Neuronal stem cell (in vitro differentiated cells): ENCODE results near the gene TBC1D22B.

Experiments used
- DNase-seq: peaks from one replicate; pipeline ENCODE4 v3.0.0-alpha.2; 2013; ENCODE audit warnings: low spot score
- H2AFZ ChIP-seq: one replicate; pipeline ENCODE4 v1.6.1; 2013; ENCODE audit warnings: mild to moderate bottlenecking, low read length, inconsistent platforms
- H2AK5ac ChIP-seq: 2 replicates; pipeline ENCODE4 v1.6.1; 2013; ENCODE audit warnings: low read depth, mild to moderate bottlenecking, inconsistent platforms, low read length, moderate library complexity, mixed read lengths
- H2BK120ac ChIP-seq: 2 replicates; pipeline ENCODE4 v1.6.1; 2013; ENCODE audit warnings: low read depth, mild to moderate bottlenecking, inconsistent platforms, low read length, moderate library complexity, mixed read lengths
- H2BK12ac ChIP-seq: one replicate; pipeline ENCODE4 v1.6.1; 2013; ENCODE audit warnings: low read length, inconsistent platforms
- H2BK15ac ChIP-seq: 2 replicates; pipeline ENCODE4 v1.6.1; 2013; ENCODE audit warnings: mild to moderate bottlenecking, low read length, inconsistent platforms, mixed read lengths
- H2BK5ac ChIP-seq: one replicate; pipeline ENCODE4 v1.6.1; 2013; ENCODE audit warnings: inconsistent platforms, mild to moderate bottlenecking, low read length, moderate library complexity
- H3K14ac ChIP-seq: one replicate; pipeline ENCODE4 v1.6.1; 2013; ENCODE audit warnings: low read length, inconsistent platforms
- H3K18ac ChIP-seq: 2 replicates; pipeline ENCODE4 v1.6.1; 2013; ENCODE audit warnings: low read length, inconsistent platforms
- H3K23ac ChIP-seq: 2 replicates; pipeline ENCODE4 v1.6.1; 2013; ENCODE audit warnings: low read depth, mild to moderate bottlenecking, mixed read lengths, low read length, inconsistent platforms; ENCODE audit not compliant: poor library complexity
- H3K27ac ChIP-seq: replicated peaks from 3 replicates; pipeline ENCODE4 v1.5.1; 2013; ENCODE audit warnings: low read length, inconsistent platforms
- H3K27me3 ChIP-seq, 3 experiments: 2 replicates each; pipeline ENCODE4 v1.6.1; 2013; ENCODE audit warnings: low read length in 3 of 3, mild to moderate bottlenecking in 2 of 3, inconsistent platforms in 1 of 3, low read depth in 1 of 3, mixed read lengths in 1 of 3, moderate library complexity in 1 of 3; ENCODE audit not compliant: control insufficient read depth in 3 of 3, insufficient read depth in 3 of 3
- H3K36me3 ChIP-seq, 2 donors: replicated peaks in 1 of 2; 2 replicates each; pipeline ENCODE4 v1.6.1; 2013; ENCODE audit warnings: low read length in 2 of 2; ENCODE audit not compliant: control insufficient read depth in 2 of 2, insufficient read depth in 2 of 2
- H3K4ac ChIP-seq: 2 replicates; pipeline ENCODE4 v1.6.1; 2013; ENCODE audit warnings: inconsistent platforms, mild to moderate bottlenecking, low read length, moderate library complexity
- H3K4me1 ChIP-seq, 2 donors: 1 replicate in 1 of 2; 2 replicates in 1 of 2; pipeline ENCODE4 v1.6.1; 2013; ENCODE audit warnings: low read length in 2 of 2, low read depth in 1 of 2; ENCODE audit not compliant: control insufficient read depth in 2 of 2, insufficient read depth in 1 of 2
- H3K4me2 ChIP-seq: one replicate; pipeline ENCODE4 v1.6.1; 2013; ENCODE audit warnings: mild to moderate bottlenecking, low read length, inconsistent platforms; ENCODE audit not compliant: insufficient read depth, poor library complexity, severe bottlenecking
- H3K4me3 ChIP-seq, 2 donors: 2 replicates each; pipeline ENCODE4 v1.5.1; 2013; ENCODE audit warnings: low read length in 2 of 2, mild to moderate bottlenecking in 2 of 2, inconsistent platforms in 1 of 2, moderate library complexity in 1 of 2
- H3K79me1 ChIP-seq: one replicate; pipeline ENCODE4 v1.6.1; 2013; ENCODE audit warnings: low read depth, mild to moderate bottlenecking, inconsistent platforms, low read length, moderate library complexity
- H3K9ac ChIP-seq: one replicate; pipeline ENCODE4 v1.6.1; 2013; ENCODE audit warnings: mild to moderate bottlenecking, low read depth, low read length, inconsistent platforms; ENCODE audit not compliant: poor library complexity
- H3K9me3 ChIP-seq, 2 donors: replicated peaks in 1 of 2; 2 replicates each; pipeline versions ENCODE3 to v1.6.1; 2013; ENCODE audit warnings: low read length in 2 of 2, mild to moderate bottlenecking in 2 of 2, inconsistent platforms in 1 of 2, low read depth in 1 of 2, mixed read lengths in 1 of 2, moderate library complexity in 1 of 2; ENCODE audit not compliant: control insufficient read depth in 2 of 2, insufficient read depth in 1 of 2
- H4K8ac ChIP-seq: one replicate; pipeline ENCODE4 v1.6.1; 2013; ENCODE audit warnings: low read depth, mild to moderate bottlenecking, inconsistent platforms, low read length, moderate library complexity
- H4K91ac ChIP-seq: one replicate; pipeline ENCODE4 v1.6.1; 2013; ENCODE audit warnings: low read length, low read depth, mild to moderate bottlenecking, inconsistent platforms; ENCODE audit not compliant: poor library complexity
- WGBS, 2 donors: extraction: QIAGEN DNeasy Blood & Tissue Kit; methylation state at CpG; one replicate each; pipeline ENCODE4 v1.1.7; 2013; ENCODE audit warnings: missing lambda C conversion rate in 2 of 2, mixed read lengths in 1 of 2; ENCODE audit not compliant: insufficient read length in 2 of 2, insufficient replicate concordance in 1 of 2; ENCODE audit errors: extremely low coverage in 2 of 2; 5-methylcytosine and 5-hydroxymethylcytosine counted together

TBC1D22B gene

GRCh38 chr6:37243131-37243815, 14.3 kb upstream of the TBC1D22B start:
- no peak overlapping the region for H2AK5ac ChIP-seq
- no peaks in the 10 kb centered on the region for H3K9me3 ChIP-seq
- H2BK12ac ChIP-seq, result no peak overlapping the region
- no peak overlapping the region for H3K4ac ChIP-seq
- no peak overlapping the region for H3K9ac ChIP-seq
- H3K23ac ChIP-seq, result no peak overlapping the region
- no peak overlapping the region for H3K4me2 ChIP-seq
- no CpG with 5 or more reads among the region's 8 CpGs for WGBS, 2 donors
- no peak for DNase-seq
- no peak overlapping the region for H3K27ac ChIP-seq
- H3K27me3 ChIP-seq, result no peaks in the 10 kb centered on the region
- no peaks in the 10 kb centered on the region for H3K36me3 ChIP-seq
- H4K91ac ChIP-seq, result no peak overlapping the region
- no peak overlapping the region for H2BK15ac ChIP-seq
- no peak overlapping the region for H2BK5ac ChIP-seq
- peak overlapping the region; percentile 55 for H2AFZ ChIP-seq
- no peak overlapping the region for H3K14ac ChIP-seq
- H3K4me1 ChIP-seq, result no peaks in the 10 kb centered on the region
- H3K18ac ChIP-seq, result no peak overlapping the region
- H3K4me3 ChIP-seq, result no peak overlapping the region
- no peak overlapping the region for H4K8ac ChIP-seq
- H3K79me1 ChIP-seq, result no peaks in the 10 kb centered on the region
- H2BK120ac ChIP-seq, result no peak overlapping the region

- Histone ChIP-seq H3K4me2 (no peak overlapping the region), H2AFZ (no peak overlapping the region), H2BK15ac (no peak overlapping the region), H2BK120ac (no peak overlapping the region), H3K9ac (no peak overlapping the region), H3K36me3 (no peaks in the 10 kb centered on the region), H3K23ac (no peak overlapping the region), H3K27ac (no peak overlapping the region), H3K4me1 (no peaks in the 10 kb centered on the region), H2BK12ac (no peak overlapping the region), H3K18ac (no peak overlapping the region), H2BK5ac (no peak overlapping the region), H3K27me3 (no peaks in the 10 kb centered on the region), H4K8ac (no peak overlapping the region), H3K9me3 (no peaks in the 10 kb centered on the region), H3K14ac (no peak overlapping the region), H2AK5ac (no peak overlapping the region), H3K4me3 (no peak overlapping the region), H3K4ac (no peak overlapping the region), H3K79me1 (no peaks in the 10 kb centered on the region), H4K91ac (no peak overlapping the region)
- DNase-seq, result no peak
- WGBS, 2 donors, result no CpG with 5 or more reads among the region's 3 CpGs
Observed at GRCh38 chr6:37243816-37244370, 13.7 kb upstream of the TBC1D22B start.

- Histone ChIP-seq H3K27me3 (no peaks in the 10 kb centered on the region), H2AK5ac (no peak overlapping the region), H2BK120ac (no peak overlapping the region), H3K9me3 (no peaks in the 10 kb centered on the region), H2BK5ac (no peak overlapping the region), H3K4me1 (no peaks in the 10 kb centered on the region), H4K91ac (no peak overlapping the region), H3K18ac (no peak overlapping the region), H2BK12ac (no peak overlapping the region), H3K36me3 (no peaks in the 10 kb centered on the region), H3K4me2 (no peak overlapping the region), H2AFZ (no peak overlapping the region), H3K23ac (no peak overlapping the region), H3K4ac (no peak overlapping the region), H3K27ac (no peak overlapping the region), H3K9ac (peak overlapping the region; percentile 50), H3K14ac (no peak overlapping the region), H4K8ac (no peak overlapping the region), H2BK15ac (no peak overlapping the region), H3K79me1 (no peaks in the 10 kb centered on the region), H3K4me3 (no peak overlapping the region)
- DNase-seq, result no peak
- WGBS, 2 donors, result no CpG with 5 or more reads among the region's 6 CpGs
Observed at GRCh38 chr6:37244430-37245310, 12.9 kb upstream of the TBC1D22B start.

- Histone ChIP-seq H3K36me3 (no peaks in the 10 kb centered on the region), H2BK15ac (no peak overlapping the region), H4K91ac (no peak overlapping the region), H3K9me3 (no peaks in the 10 kb centered on the region), H3K4me1 (no peaks in the 10 kb centered on the region), H2AK5ac (no peak overlapping the region), H3K4me2 (no peak overlapping the region), H4K8ac (no peak overlapping the region), H2BK5ac (no peak overlapping the region), H3K23ac (no peak overlapping the region), H3K18ac (no peak overlapping the region), H3K27ac (no peak overlapping the region), H3K79me1 (no peaks in the 10 kb centered on the region), H2BK12ac (no peak overlapping the region), H3K27me3 (peaks cover 0 to 2% (median 0%) of the 10 kb centered on the region in 3 experiments), H3K9ac (no peak overlapping the region), H3K14ac (no peak overlapping the region), H2BK120ac (no peak overlapping the region), H3K4me3 (no peak overlapping the region), H2AFZ (no peak overlapping the region), H3K4ac (no peak overlapping the region)
- no CpG with 5 or more reads among the region's 4 CpGs for WGBS, 2 donors
- no peak for DNase-seq
Observed at GRCh38 chr6:37251211-37251780, 6.3 kb upstream of the TBC1D22B start.
